GM21526 (cell line): ENCODE measurements around the gene AAMP.
"Not testable (repeated sequence)": the region's sequence is repeated elsewhere in the genome, so short reads cannot be mapped to it uniquely, and the experiment has no call there.

Source experiments
- ATAC-seq: cut with Tn5 transposase; IDR thresholded peaks from one replicate; pipeline ENCODE4 v1.9.1; 2021; ENCODE audit warnings: moderate library complexity; ENCODE audit not compliant: unreplicated experiment, low FRiP score

AAMP gene

GRCh38 chr2:218276986-218277755 lies 7.2 kb upstream of the AAMP start:
- ATAC-seq, result no peak

GRCh38 chr2:218275371-218276072 lies 5.6 kb upstream of the AAMP start:
- ATAC-seq, result no peak

DNA sequence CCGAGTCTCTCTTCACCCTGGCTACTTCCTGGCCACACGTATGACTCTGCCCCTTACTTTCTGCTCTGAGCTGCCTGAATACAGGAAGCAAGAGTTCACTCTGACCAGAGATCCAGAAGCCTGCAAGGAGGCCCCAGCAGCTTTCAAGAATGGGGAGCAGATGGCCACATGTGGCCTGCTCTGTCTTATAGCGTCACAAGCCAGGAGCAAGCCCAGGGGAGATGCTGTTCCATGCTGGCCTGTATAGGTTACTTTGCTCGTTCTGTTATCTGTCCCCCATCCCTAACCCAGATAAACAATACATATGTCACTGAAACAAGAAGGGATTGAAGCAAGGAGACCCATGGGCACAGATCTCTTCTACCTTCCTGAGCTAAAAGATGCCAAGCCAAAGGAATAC lies 4.6 kb upstream of the AAMP start:
- ATAC-seq, result no peak

DNA sequence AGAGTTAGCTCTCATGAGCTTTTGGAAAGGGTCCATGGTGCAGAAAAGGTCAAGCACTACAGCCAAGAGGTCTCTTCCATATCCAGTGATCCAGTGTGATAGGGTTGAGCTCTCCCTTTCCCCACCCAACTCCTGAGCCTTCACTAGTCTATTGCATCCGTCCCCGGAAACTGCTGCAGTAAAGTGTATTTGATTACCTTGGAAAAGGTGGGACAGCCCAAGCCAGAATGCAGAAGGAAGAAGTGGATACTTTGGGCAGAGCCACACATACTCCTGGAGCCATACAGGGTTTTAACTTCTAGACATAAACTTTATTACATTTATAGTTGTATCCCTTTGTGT lies 3.9 kb upstream of the AAMP start:
- ATAC-seq, result no peak

DNA sequence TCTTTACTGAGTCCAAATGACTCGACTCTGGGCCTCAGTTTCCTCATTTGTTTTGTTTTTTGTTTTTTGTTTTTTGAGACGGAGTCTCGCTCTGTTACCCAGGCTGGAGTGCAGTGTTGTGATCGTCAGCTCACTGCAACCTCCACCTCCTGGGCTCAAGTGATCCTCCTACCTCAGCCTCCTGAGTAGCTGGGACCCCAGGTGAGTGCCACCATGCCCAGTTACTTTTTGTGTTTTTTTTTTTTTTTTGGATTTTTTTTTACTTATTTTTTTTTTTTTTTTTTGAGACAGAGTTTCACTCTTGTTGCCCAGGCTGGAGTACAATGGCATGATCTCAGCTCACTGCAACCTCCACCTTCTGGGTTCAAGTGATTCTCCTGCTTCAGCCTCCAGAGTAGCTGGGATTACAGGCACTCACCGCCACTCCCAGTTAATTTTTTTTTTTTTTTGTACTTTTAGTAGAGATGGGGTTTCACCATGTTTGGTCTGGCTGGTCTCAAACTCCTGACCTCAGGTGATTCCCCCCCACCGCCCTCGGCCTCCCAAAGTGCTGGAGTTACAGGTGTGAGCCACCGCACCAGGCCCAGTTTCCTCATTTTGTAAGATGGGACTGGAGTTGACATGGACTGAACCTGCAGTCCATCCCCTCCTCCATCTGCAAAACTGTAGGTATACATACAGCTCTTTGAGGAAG lies 3.4 kb upstream of the AAMP start:
- ATAC-seq, result not testable (repeated sequence)

DNA sequence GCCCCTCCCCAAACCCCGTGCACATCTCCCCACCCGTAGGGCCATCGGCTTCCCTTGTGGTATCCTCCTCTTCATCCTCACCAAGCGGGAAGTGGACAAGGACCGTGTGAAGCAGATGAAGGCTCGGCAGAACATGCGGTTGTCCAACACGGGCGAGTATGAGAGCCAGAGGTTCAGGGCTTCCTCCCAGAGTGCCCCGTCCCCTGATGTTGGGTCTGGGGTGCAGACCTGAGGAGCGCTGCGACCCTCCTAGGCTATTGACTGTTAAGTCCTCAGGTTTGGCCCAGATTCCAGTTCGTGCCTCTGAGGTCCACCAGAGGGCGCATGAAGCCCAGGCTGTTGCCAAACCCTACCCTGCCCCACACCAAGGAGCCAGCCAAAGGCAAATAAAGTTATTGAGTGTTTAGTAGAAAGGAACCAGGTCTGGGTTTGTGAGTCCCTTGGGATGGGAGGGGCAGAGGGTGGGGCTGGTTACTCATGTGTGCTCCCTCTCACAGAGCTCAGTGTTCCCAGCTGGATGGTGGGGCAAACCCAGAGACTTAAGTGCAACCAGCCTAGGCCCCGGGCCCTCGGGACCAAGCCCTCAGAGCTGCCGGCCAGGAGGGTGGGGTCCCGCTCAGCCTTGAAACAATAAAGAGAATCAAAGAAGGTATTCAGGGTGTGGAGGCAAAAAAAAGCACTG lies 2.7 kb upstream of the AAMP start:
- ATAC-seq, result no peak

DNA sequence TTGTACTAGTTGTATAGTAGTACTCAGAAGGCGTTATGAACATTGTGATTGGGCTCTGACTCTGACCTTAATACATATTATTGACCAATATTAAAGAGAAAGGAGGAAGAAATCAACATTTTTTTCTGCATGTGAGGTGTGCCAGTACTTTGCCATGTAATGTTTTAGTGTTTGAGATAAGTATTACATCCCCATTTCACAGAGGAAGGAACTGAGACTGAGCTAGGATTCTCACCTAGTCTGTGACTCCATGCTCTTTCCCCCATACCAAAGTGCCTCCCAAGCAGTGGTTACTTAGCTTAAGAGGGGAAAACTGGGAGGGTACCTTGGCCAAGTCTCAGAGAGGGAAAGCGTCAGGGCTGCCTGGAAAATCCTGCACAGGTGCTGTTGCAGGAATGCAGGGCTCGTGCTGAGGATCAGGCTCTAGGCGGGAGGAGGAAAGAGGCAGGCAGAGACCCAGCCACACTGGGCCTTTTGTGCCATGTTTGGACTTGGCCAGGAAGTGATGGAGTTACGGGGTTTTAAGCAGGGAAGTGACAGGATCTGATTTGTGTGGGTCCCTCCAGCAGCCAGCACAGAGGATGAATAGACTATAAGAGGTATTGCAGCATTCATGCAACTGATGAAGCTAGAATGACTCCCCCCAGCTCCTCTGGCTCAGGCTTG lies 2.1 kb upstream of the AAMP start:
- no peak for ATAC-seq

DNA sequence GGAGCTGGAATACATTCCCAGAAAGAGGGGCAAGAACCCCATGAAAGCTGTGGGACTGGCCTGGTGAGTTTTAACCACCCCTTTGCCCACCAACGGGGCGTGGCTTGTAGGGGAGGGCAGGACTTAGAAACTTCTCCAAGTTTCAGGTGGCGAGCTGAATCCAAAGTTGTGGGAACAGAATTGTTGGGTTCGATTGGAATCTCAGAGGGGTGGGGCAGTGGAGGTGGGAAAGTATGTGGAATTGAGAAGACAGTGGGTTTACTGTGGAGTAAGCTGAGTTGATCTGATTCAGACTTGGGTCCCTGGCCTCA lies 1.5 kb upstream of the AAMP start:
- ATAC-seq, result no peak

GRCh38 chr2:218270721-218271486 lies 967 bp upstream of the AAMP start:
- ATAC-seq, result no peak

DNA sequence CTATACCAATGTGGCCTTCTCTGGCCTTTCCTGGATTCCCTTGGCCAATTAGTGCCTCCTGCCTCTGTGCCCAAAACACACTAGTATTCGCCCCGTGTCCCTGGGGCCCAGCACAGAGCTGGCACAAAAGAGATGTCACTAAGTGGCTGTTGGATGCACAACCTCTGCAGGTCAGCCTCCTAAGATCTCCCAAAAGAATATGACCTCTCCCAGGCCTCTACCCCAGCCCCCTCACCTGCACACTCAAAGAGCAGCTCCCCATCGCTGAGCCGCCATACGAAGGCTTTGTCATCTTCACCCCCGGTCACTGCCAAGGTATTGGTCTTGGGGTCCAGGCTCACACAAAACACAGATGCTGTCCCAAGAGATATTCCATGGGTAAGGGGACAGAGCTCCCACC lies 2.7 kb downstream of the AAMP start:
- no peak for ATAC-seq

DNA sequence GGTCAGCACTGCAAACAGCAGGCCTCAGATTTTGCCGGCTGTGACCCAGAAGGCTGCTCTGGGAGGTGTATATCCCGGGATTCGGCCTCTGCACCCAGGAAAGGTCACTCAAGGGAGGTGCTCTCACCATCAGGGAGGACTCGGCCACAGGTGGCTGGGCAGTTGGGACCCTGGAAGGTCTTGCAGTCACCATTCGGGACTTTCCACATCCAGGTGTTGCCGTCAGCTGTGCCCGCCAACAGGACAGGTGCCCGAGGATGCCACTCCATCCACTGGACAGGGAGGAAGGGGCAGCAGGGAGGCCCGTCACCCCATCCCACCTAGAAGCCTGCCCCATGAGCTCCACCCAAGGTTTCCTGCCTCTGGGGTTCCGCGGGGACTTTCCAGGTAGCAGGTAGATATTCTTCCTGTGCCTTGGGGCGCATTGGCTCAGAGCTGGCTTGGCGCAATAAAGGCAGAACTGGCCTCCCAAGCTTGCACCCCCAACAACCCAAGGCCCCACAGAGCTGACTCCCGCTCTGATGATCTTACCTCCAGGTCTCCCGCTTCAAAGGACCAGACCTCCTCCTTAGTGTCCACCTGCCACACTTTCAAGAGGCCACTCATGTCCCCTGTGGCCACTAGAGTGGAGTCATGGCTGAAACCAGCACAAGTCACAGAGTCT lies 3.5 kb downstream of the AAMP start:
- no peak for ATAC-seq

GRCh38 chr2:218265626-218266025 lies 4.3 kb downstream of the AAMP start:
- ATAC-seq, result no peak

DNA sequence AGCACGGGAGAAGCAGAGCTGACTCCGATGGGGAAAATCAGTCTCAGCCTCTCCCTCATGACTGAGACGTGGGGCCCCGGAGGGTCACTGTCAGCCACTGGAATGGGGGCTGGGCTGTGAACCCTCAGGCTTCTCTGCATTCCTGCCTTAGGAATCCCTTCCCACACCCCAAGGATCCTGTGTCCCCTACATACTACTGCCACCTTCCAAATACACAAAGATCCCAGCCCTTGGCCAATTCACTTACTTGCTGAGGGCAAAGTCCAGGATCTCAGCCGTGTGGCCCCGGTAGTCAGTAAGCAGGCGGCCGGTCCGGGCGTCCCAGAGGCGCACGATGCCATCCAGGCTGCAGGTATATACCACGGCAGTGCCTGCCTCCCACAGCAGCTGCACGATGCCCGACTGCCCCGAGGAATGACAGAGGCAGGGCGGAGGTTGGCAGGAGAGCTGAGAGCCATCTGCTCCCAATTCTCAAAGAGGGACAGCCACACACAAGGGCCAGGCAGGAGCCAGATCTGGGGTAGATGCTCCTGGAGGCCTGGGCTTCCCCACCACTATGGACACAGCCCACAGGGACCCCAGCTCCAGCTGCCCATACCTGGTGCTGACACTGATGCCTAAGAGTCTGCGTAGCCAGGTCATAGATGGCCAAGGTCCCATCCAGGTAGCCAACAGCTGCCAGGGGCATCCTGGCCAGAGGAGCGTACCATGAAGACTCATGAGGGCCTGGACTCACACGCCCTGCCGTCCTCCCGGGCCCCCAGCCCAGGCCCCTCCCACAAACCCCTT lies 5.0 kb downstream of the AAMP start:
- ATAC-seq, result no peak

- no peak for ATAC-seq
These were observed 5.9 kb downstream of the AAMP start for GRCh38 chr2:218263817-218264641.

- no peak for ATAC-seq
These were observed 7.0 kb downstream of the AAMP start for GRCh38 chr2:218262631-218263586.

GRCh38 chr2:218262237-218262600 lies 7.7 kb downstream of the AAMP start:
- ATAC-seq, result no peak
